CD4-positive, alpha-beta T cell treated with Interleukin-4 for 4 hours (primary cell): Measurements from ENCODE around the gene SDHA.
"Not testable (repeated sequence)": the region's sequence is repeated elsewhere in the genome, so short reads cannot be mapped to it uniquely, and the experiment has no call there.

Source experiments
- DNase-seq: peaks from one replicate; pipeline ENCODE4 v3.0.0-alpha.2; 2020

SDHA gene

DNA sequence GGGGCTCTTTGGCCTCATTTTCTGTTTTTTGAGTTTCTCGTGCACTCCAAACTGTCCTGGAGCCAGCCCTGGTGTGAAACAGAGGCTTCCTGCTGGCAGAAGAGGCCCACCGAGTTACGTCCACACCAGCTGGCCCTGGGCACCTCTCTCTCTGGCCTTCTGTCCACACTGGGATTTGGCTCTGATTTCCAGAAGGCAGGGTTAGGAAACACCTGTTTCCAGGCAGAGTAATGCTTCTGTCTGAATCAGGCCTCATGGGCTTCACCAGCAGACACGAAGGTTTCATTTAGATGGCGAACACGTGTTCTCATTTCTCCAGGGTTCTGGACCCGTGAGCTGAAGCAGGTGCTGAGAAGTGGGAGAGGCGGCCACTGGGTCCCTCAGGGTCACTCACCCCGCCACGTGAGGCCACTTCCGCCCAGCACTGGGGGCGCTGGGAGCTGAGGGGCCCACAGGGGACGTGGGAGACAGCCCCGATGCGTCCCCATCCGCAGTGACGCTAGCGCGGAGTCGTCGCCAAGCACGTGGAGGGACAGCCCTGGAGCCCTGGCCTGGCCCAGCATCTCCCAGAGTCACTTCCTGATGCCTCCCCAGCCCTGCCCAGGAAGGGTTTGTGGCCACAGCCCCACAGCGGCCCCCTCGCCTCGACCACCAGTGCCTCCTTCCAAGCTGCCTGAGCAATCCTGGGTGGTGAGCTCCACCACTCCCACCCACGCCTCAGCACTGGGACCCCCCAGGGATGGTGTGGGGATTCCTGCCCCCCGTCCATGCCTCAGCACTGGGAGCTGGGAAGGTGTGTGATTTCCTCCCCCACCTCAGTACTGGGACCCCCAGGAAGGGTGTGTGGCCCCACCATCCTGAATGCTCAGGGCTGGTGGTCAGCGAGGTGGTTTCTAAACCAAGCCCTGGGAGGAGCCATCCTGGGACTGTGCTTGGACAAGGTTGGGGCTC is 31.8 kb upstream of the SDHA start:
- DNase-seq: no peak

DNA sequence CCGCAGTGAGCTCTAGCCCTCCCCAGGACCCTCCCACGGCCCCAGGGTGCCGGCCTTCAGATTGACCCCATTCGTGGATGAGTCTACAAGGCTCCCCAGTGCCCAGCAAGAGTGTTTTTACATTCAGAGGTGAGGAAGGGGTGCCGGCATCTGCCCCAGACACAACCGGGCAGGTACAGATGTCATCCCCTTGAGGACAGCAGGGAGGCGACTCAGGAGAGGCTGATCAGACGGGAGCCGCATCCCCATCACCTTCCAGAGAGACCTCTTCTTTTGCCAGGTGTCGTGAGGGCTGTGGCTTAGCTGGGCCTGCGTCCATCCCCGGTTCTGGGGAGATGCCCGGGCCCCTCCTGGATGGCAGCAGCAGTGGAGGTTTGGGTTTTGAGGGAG is 31.1 kb upstream of the SDHA start:
- no peak for DNase-seq

DNA sequence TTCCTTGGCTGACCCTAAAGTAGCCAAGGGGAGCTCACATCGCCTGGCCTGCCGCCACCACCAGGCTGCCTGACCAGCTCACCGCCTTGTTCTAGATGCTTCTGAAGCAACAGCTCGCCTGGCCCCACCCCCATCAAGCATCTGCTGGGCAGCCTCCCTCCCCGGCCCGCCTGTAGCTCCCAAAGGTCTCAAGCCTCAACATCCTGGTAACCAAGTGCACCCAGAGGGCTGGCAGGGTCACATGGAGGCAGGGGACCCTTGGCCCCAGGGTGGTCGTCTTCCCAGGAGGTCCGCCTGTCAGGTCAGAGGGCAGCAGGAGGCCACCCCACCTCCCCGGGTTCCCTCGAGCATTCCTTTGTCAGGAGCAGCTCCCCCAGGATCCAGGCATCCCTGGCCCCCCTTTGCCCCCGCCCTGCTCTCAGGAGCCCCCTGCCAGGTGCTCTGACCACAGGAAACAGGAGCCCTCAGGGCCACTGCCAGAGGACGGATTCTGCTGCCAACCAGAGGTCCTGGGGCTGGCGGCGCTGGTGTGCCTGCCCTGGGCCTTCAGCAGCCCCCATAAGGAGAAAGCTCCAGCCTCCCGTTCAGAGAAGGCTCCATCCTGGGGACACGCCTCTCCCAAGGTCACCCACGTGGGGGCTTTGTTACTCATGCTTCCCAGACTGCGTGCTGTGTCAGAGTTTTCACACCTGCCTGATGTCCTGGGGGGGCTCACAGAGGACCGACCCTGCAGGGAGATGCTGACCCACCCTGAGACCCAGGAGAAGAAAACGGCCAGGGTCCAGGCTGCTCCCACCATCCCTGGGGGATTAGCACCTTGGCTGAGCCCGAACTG is 30.3 kb upstream of the SDHA start:
- DNase-seq: no peak

DNA sequence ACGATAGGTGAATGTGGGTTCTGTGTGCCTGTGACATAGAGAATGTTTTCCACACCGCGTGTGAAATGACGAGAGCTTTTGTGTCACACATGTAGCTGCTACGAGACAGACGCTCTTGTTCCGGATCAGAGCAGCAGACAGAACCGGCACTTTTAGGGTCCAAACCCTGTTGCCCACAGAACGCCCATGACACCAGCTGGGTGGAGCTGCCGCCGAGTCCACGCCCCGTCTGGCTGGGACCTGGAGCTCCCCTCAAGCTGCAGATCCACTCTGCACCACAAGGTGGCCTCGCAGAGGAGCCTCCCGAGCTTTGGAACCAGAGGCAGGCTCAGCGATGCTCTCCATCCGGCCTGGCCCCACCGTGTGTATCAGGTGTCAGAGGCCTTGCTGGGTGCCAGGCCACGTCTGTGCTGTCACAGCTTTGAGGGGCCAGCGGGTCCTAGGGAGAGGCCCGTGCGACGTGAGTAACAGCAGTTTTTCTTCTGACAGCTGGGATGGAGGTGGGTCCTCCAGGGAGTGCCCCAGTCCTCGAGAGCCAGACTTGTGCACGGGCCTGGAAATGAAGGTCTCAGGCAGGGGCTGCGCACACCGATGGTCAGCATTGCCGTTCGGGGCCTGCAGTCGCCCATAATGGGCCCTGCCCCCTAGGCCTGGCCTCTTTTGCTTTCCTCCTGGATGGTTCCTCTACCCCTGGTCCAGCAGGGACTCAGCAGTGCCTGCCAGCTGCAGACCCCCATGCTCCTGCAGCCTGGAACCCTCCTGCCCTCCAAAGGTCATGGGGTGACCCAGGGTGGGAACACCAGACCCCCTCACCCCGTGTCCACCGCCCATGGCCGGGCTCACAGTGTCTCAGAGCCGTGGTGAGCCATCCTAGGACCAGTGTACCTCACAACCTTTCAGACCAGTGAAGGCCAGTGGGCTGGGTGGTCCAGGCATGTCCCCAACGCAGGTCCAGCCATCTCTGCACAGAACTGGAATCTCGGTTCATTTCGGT is 29.3 kb upstream of the SDHA start:
- DNase-seq: peak; percentile 84

DNA sequence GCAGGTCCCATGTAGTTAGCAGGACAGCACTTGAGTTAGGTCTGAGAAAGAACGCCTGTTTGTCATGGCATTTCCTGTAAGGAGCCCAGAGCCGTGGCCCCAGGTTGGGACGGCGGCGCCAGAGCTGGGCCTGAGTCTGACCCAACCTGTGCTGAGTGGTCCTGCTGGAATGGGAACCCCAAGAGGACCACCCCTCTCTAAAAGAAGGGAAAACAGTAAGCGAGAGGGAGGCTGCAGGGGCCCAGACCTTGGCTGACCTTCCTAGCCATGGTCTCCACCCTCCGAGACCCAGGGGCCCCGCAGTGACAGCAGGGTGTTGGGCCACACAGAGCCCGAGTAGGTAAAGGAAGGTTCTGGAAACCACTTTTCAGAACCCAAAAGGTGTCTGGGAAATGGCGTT is 28.6 kb upstream of the SDHA start:
- no peak for DNase-seq

DNA sequence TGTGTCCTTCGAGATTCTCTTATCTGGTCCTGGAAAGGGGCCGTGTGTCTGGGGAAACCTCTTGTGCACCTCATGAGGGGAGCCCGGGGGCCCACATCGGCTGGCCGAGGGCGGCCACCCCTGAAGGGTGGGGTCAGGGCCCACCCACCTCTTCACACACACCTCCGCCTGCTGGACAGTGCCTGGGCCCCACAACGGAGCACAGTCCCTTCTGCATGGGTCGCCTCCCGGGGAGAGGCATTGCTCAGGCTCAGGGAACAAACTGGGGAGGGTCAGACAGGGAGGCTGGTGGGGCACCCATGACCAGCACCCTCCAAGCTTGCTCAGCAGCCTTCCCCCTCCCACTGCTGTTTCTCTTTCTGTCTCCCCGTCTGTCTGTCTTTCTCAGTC is 28.1 kb upstream of the SDHA start:
- no peak for DNase-seq

DNA sequence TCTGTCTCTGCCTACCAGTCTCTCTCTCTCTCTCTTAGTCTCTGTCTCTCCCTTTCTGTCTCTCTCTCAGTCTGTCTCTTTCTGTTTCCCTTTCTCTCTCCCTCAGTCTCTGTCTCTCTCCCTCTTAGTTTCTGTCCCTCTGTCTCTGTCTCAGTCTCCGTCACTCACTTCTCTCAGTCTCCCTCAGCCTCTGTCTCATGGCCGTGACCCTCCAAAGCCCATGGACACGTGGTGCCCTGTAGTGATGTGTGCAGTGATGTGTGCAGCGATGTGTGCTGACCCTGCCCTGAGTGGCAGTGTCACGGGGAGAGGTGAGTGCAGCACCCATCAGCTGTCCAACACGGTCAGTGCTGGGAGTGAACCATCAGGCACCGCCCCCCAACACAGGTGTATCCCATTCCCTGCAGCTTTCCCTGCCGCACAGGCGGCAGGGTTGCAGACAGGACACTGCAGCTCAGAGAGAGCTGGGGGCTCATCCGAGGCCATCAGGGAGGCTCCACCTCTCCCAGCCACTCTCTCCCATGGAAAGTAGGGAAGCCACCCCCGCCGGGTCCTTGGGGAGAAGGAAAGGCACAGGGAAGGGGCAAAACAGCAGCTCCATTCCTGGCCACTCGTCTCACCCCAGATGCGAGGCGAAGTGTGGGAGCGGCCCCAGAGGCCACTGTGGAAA is 27.6 kb upstream of the SDHA start:
- DNase-seq: no peak

DNA sequence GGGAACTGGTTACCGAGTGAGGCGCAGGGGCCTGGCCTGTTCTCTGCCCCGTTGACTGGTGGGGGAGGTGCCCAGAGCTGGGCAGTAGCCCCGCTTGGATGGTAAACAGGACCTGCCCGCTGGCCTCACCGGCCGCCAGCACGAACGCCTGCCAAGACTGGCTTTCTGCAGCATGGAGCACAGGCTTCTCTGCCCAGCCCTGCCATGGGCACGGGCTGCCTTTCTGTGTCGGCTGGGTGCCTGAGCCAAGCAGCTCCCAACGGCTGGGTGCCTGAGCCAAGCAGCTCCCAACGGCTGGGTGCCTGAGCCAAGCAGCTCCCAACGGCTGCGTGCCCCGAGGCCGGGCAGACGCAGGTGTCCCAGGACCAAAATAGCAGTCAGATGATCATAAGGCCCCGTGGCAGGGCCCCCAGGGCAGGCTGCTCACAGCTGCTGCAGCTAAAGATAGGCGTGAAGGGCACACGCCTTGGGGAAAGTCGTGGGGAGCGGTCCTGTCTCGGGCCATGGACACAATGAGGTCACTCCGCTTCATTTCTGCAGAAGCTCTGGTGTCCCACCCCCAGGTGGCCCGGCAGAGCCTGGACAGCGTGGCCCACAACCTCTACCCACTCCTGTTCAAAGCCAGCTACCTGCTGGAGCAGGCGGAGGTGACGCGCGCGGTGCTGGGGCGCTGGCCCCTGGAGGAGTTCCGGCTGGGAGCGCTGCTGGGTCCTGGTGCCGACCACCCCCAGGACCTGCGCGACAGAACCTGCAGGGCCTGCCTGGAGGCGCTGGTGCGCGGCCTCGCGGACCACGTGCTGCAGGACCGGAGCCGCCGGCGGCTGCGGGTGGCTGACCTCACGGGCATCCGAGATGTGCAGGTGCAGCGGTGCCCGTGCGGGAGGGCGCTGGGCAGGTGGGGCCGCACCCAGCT is 26.8 kb upstream of the SDHA start, which contains the start of gene LRRC14B:
Gene LRRC14B, plus strand, starts transcription at position 460 of the 913 bp plus-strand sequence. Its CDS starts 44 bp downstream, at position 504.
- DNase-seq: no peak

DNA sequence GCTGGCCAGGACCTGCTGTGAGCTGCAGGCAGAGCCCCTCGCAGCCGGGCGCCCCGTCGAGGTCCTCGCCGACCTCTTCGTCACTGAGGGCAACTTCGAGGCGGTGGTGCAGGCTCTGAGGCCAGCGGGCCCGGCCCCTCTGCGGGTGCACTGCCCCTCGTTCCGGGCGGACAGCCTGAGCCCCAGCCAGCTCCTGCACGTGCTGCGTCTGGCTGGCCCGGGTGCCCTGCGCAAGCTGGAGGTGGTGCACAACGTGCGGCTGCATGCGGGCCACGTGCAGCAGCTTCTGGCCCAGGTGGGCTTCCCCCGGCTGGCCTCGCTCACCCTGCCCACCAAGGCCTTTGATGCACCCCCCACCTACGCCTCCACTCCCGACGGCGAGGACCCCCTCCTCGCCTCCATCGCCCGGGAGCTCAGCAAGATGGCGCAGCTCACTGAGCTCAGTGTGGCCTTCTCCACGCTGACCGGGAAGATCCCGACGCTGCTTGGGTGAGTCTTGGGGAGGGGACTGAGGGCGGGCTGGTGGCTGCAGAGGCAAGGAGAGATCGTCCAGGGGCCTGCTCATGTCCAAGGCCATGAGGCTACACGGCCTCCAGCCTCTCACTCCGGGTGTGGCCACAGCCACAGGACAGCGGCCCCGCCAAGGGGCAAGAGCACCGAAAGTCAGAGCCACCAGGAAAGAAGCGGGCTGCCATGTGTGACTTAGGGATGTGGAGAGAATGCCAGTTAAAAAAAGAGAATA is 26.0 kb upstream of the SDHA start:
- no peak for DNase-seq

DNA sequence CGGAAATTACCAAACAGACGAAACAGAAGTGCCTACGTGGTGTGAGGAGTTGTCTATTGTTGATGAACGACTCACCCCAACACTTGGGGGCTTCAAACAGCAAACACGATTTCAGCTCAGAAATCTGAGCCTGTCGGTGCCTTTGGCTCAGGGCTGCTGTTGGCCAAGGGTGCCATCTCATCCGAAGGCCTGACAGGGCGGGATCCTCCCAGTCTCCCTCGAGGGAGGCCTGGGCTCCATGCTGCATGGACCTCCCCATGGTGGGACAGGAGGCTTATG is 25.5 kb upstream of the SDHA start:
- DNase-seq: no peak

DNA sequence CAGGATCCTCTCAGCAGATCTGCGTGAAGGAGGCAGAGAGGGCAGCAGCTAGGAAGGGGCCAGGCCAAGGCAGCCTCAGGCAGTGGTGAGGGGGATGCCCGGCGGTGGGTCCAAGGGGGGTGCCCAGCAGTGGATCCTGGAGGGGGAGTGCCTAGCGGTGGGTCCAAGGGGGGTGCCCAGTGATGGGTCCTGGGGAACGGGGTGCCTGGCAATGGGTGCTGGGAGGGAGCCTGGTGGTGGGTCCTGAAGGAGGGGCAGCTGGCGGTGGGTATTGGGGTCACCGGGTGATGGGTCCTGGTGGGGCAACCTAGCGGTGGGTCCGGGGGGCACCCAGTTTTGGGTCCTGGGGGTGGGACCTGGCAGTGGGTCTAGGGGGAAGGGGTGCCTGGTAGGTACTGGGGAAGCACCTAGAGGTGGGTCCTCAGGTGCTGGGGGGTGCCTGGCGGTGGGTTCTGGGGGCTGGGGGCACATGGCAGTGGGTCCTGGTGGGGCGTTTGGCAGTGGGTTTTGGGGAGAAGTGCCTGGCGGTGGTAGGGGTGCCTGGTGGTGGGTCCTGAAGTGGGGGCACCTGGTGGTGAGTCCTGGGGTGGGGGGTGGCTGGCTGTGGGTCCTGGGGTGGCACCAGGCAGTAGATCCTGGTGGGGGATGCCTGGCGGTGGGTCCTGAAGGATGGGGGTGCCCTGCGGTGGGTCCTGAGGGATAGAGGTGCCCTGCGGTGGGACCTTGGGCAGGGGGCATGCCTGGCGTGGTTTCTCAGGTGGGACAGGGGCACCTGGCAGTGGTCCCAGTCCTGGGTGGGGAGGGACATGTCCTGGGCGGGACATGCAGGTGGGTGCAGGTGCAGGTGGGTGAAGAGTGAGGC is 24.9 kb upstream of the SDHA start:
- DNase-seq: no peak

DNA sequence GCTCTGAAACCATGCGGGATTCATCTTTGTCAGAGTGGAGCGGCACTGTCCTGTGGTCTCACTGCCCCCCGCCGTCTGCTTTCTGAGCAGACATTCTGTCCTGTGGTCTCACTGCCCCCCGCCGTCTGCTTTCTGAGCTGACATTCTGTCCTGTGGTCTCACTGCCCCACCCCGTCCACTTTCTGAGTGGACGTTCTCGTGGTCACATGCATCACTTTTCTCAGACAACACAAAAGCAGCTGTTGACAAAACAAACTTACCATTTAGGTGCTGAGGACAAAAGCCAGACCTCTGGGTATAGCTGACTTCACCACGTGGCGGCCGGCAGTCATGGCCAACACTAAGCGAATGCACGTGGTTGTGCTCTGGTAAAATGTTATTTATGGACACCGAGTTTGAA is 24.0 kb upstream of the SDHA start:
- DNase-seq: no peak

DNA sequence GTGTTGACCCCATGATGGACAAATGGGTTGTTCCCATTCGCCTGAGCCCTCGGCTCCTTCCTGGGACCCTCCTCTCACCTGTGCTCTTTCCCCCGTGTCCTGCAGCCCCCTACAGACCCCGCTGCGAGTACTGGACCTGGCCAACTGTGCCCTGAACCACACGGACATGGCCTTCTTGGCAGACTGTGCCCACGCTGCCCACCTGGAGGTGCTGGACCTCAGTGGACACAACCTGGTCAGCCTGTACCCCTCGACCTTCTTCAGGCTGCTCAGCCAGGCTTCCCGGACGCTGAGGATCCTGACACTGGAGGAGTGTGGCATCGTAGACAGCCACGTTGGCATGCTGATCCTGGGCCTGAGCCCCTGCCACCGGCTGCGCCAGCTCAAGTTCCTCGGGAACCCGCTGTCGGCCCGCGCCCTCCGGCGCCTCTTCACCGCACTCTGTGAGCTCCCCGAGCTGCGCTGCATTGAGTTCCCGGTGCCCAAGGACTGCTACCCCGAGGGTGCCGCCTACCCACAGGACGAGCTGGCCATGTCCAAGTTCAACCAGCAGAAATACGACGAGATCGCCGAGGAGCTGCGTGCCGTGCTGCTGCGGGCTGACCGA is 23.4 kb upstream of the SDHA start:
- DNase-seq: no peak

DNA sequence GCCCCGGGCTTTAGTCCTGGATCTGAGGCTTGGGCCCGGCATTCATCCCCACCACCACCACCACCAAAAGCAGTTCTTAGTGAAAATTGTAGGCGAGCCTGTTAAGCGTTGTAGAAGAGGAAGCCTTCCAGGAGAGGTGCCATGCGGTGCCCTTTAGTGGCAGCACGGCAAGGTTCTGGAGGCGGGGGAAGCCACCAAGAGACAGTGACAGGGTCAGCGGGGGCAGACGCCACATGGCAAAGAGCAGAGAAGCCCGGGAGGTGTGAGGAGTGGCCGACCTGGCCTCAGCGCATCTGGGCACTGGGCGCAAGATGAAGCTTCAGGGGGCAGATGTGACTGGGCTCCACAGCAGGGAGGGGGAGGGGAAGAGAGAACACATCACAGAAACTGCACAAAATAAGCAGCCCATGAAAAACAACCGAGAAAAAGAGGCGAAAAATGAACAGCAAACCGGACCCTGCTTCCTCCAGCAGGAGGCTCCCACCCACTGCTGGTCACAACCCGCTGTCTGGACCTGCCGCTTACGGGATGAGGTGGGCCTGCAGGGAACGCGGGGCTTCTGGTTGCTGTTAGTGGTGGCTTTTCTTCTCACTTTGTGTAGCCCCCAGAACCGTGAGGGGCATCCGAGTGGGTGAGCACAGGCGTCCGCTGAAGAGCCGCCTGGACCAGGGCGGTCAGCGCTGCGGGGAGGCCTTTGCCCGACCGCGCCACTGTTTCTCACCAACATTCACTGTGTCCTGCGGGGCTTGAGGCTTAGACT is 22.5 kb upstream of the SDHA start:
- DNase-seq: no peak

DNA sequence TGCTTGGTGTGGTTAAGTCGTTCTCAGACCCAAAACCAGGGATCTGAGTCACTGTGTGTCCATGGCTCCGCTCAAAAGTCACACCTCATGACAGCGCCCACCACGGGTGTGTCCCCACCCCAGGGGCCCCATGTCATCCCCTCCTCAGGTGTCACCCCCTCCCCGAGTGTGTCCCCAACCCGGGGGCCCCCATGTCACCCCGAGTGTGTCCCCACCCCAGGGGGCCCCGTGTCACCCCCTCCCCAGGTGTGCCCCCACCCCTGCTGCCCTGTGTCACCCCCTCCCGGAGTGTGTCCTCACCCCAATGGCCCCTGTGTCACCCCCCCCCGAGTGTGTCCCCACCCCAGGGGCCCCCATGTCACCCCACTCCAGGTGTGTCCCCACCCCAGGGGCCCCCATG is 21.8 kb upstream of the SDHA start:
- DNase-seq: no peak

DNA sequence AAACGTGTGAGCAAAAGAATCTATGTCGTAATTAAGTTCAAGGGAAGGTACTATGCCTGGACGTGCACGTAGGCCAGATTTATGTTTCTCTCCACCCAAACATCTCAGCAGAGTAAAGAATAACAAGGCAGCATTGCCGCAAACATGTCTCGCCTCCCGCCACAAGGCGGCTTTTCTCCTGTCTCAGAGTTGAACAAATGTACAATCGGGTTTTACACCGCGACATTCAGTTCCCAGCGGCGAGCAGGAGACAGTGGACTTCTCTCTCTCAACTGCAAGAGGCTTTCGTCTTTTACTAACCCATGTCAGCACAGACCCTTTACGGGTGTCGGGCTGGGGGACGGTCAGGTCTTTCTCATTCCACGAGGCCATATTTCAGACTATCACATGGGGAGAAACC is 21.1 kb upstream of the SDHA start:
- not testable (repeated sequence) for DNase-seq

DNA sequence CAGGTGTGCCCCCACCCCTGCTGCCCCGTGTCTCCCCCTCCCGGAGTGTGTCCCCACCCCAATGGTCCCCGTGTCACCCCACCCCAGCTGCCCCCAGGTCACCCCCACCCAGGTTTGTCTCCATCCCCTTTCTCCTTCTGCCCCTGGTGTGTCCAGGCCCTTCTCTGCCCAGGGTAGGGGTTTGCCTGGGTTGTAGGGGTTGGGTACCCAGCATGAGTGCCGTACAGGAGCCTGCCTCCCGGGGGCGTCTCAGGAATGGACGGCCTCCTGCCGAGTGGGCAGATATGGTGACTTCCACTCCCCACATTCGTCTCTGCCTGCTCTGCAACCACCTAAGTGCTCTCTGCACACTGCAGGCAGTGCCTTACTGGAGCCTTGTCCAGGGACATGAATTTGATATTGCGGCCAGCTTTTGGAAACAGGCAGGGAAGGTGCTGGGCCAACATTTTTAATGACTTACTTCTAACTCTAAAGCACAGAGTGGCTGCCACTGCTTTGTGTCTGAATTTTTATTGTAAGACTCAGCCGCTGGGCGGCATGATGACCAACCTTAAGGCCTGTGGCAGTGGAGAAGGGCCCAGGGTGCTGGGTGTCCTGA is 20.1 kb upstream of the SDHA start:
- DNase-seq: no peak
